IMR-90 (cell line): Measurements from ENCODE around the gene TMEM30A. TPM values are rescaled to one million over a fixed set of nuclear protein-coding genes. Genes with fewer than 3 reads are reported as not detected.

ENCODE experiments used
- ATAC-seq: fragments of 200-7000 bp; cut with Tn5 transposase; 2 replicates; pipeline ENCODE4 v1.9.1; 2020; ENCODE audit warnings: low read depth, mild to moderate bottlenecking, moderate library complexity
- BruUV-seq: library from RNA; stranded (reverse); fragments of 400-500 nt; replicated peaks from 2 replicates; lab custom pipeline; 2021; lab: Mats Ljungman, UMichigan
- CTCF ChIA-PET: fragments of 300-600 bp; formaldehyde crosslinking; extraction: SDS; loops from one replicate; lab custom pipeline; 2021; ENCODE audit warnings: antibody characterized with exemption; lab: Yijun Ruan, JAX
- POLR2A ChIA-PET: fragments of 300-600 bp; sonication (Branson Sonifier 250); formaldehyde crosslinking; loops from one replicate; lab custom pipeline; 2022; ENCODE audit warnings: antibody characterized with exemption; ENCODE audit not compliant: unreplicated experiment; lab: Charles Lee
- DNase-seq: peaks from one replicate; pipeline ENCODE4 v3.0.0; 2013
- H2AFZ ChIP-seq: replicated peaks from 2 replicates; pipeline ENCODE3; 2013; ENCODE audit warnings: low read length, mild to moderate bottlenecking; ENCODE audit not compliant: poor library complexity
- H2AK5ac ChIP-seq: 2 replicates; pipeline ENCODE4 v1.6.1; 2013; ENCODE audit warnings: low read depth, low read length, inconsistent platforms
- H2AK9ac ChIP-seq: replicated peaks from 2 replicates; pipeline ENCODE3; 2013; ENCODE audit warnings: mild to moderate bottlenecking, low read depth, low read length, moderate library complexity; ENCODE audit not compliant: poor library complexity
- H2BK120ac ChIP-seq: 2 replicates; pipeline ENCODE4 v1.6.1; 2013; ENCODE audit warnings: low read depth, low read length, inconsistent platforms
- H2BK15ac ChIP-seq: 3 replicates; pipeline ENCODE4 v1.6.1; 2013; ENCODE audit warnings: low read depth, low read length, inconsistent platforms
- H2BK20ac ChIP-seq: 2 replicates; pipeline ENCODE4 v1.6.1; 2013; ENCODE audit warnings: low read depth, mild to moderate bottlenecking, inconsistent platforms, low read length, moderate library complexity
- H2BK5ac ChIP-seq: 2 replicates; pipeline ENCODE4 v1.6.1; 2013; ENCODE audit warnings: mild to moderate bottlenecking, low read depth, low read length, inconsistent platforms; ENCODE audit not compliant: poor library complexity, severe bottlenecking
- H3K14ac ChIP-seq: replicated peaks from 2 replicates; pipeline ENCODE4 v1.6.1; 2013; ENCODE audit warnings: low read depth, low read length, inconsistent platforms
- H3K18ac ChIP-seq: 2 replicates; pipeline ENCODE4 v1.6.1; 2013; ENCODE audit warnings: low read depth, low read length, control low read depth
- H3K23ac ChIP-seq: 2 replicates; pipeline ENCODE4 v1.6.1; 2013; ENCODE audit warnings: low read depth, low read length, inconsistent platforms
- H3K27ac ChIP-seq: 2 replicates; pipeline ENCODE4 v1.5.1; 2013; ENCODE audit warnings: mild to moderate bottlenecking, control low read depth, low read length; ENCODE audit not compliant: insufficient read depth
- H3K27me3 ChIP-seq: 2 replicates; pipeline ENCODE4 v1.6.1; 2013; ENCODE audit warnings: low read length; ENCODE audit not compliant: control insufficient read depth, insufficient read depth
- H3K36me3 ChIP-seq: 2 replicates; pipeline ENCODE4 v1.6.1; 2013; ENCODE audit warnings: low read length, mixed read lengths; ENCODE audit not compliant: control insufficient read depth, insufficient read depth
- H3K4ac ChIP-seq: 2 replicates; pipeline ENCODE4 v1.6.1; 2013; ENCODE audit warnings: low read depth, low read length, inconsistent platforms
- H3K4me1 ChIP-seq: 2 replicates; pipeline ENCODE4 v1.6.1; 2013; ENCODE audit warnings: low read length, mixed read lengths; ENCODE audit not compliant: control insufficient read depth, insufficient read depth
- H3K4me2 ChIP-seq: 2 replicates; pipeline ENCODE4 v1.6.1; 2013; ENCODE audit warnings: low read depth, mild to moderate bottlenecking, control low read depth, low read length, moderate library complexity
- H3K4me3 ChIP-seq: 2 replicates; pipeline ENCODE4 v1.5.1; 2013; ENCODE audit warnings: low read depth, mild to moderate bottlenecking, control low read depth, low read length, moderate library complexity; ENCODE audit not compliant: insufficient read depth
- H3K56ac ChIP-seq: 2 replicates; pipeline ENCODE4 v1.6.1; 2013; ENCODE audit warnings: low read length, inconsistent platforms; ENCODE audit not compliant: insufficient read depth; ENCODE audit errors: extremely low read depth
- H3K79me1 ChIP-seq, 2 experiments: 2 replicates each; pipeline ENCODE4 v1.6.1; 2013; ENCODE audit warnings: low read length in 2 of 2, inconsistent platforms in 1 of 2, low read depth in 1 of 2
- H3K9ac ChIP-seq: 2 replicates; pipeline ENCODE4 v1.6.1; 2013; ENCODE audit warnings: low read depth, low read length, control low read depth
- H3K9me1 ChIP-seq: 2 replicates; pipeline ENCODE4 v1.6.1; 2013; ENCODE audit warnings: low read length, inconsistent platforms; ENCODE audit not compliant: insufficient read depth
- H3K9me3 ChIP-seq: 2 replicates; pipeline ENCODE4 v1.6.1; 2013; ENCODE audit warnings: low read length; ENCODE audit not compliant: control insufficient read depth, insufficient read depth
- H4K20me1 ChIP-seq: 2 replicates; pipeline ENCODE4 v1.6.1; 2013; ENCODE audit warnings: low read length, inconsistent platforms; ENCODE audit not compliant: insufficient read depth
- H4K5ac ChIP-seq: 2 replicates; pipeline ENCODE4 v1.6.1; 2013; ENCODE audit warnings: mild to moderate bottlenecking, low read depth, low read length, control low read depth
- H4K8ac ChIP-seq, 2 experiments: 2 replicates each; pipeline ENCODE4 v1.6.1; 2013; ENCODE audit warnings: low read depth in 2 of 2, low read length in 2 of 2, control low read depth in 1 of 2, inconsistent platforms in 1 of 2
- H4K91ac ChIP-seq: 2 replicates; pipeline ENCODE4 v1.6.1; 2013; ENCODE audit warnings: low read depth, low read length, inconsistent platforms; ENCODE audit not compliant: insufficient read depth
- BHLHE40 ChIP-seq: fragments of 150-350 bp; IDR thresholded peaks from 2 replicates; pipeline ENCODE4 v1.6.1; 2016; ENCODE audit warnings: mild to moderate bottlenecking, low read depth, low read length
- CEBPB ChIP-seq: IDR thresholded peaks from 2 replicates; pipeline ENCODE4 v1.6.1; 2012; ENCODE audit warnings: low read depth, low read length, improper control_type of control experiment
- CHD1 ChIP-seq: IDR thresholded peaks from 2 replicates; pipeline ENCODE4 v1.6.1; 2012; ENCODE audit warnings: low read depth, low read length, improper control_type of control experiment
- FOS ChIP-seq: fragments of 150-350 bp; IDR thresholded peaks from 2 replicates; pipeline ENCODE4 v1.6.1; 2016; ENCODE audit warnings: low read depth, low read length
- MAFK ChIP-seq: IDR thresholded peaks from 2 replicates; pipeline ENCODE4 v1.6.1; 2012; ENCODE audit warnings: low read depth, low read length, improper control_type of control experiment
- MAZ ChIP-seq: IDR thresholded peaks from 2 replicates; pipeline ENCODE4 v1.6.1; 2012; ENCODE audit warnings: low read depth, mild to moderate bottlenecking, low read length, improper control_type of control experiment, moderate library complexity, borderline replicate concordance
- NFE2L2 ChIP-seq: fragments of 150-350 bp; IDR thresholded peaks from 2 replicates; pipeline ENCODE4 v1.6.1; 2016; ENCODE audit warnings: low read depth, mild to moderate bottlenecking, low read length
- RAD21 ChIP-seq: IDR thresholded peaks from 2 replicates; pipeline ENCODE4 v1.6.1; 2012; ENCODE audit warnings: low read length, improper control_type of control experiment
- RCOR1 ChIP-seq: IDR thresholded peaks from 2 replicates; pipeline ENCODE4 v1.6.1; 2012; ENCODE audit warnings: mild to moderate bottlenecking, low read length, improper control_type of control experiment; ENCODE audit not compliant: insufficient replicate concordance
- RFX5 ChIP-seq: IDR thresholded peaks from 2 replicates; pipeline ENCODE4 v1.8.0; 2012; ENCODE audit warnings: low read depth, mild to moderate bottlenecking, low read length, moderate library complexity
- SMC3 ChIP-seq: fragments of 150-350 bp; IDR thresholded peaks from 2 replicates; pipeline ENCODE4 v1.6.1; 2016; ENCODE audit warnings: low read depth, mild to moderate bottlenecking, antibody characterized with exemption, low read length, moderate library complexity
- WGBS, 2 experiments: methylation state at CpG; one replicate each; pipeline versions ENCODE4 v1.1.5 to v1.1.7; 2013; ENCODE audit warnings: missing lambda C conversion rate in 2 of 2; ENCODE audit not compliant: insufficient read length in 1 of 2; ENCODE audit errors: extremely low coverage in 2 of 2; 5-methylcytosine and 5-hydroxymethylcytosine counted together
- dilution Hi-C: fragments of 300-500 bp; cut with HindIII; formaldehyde crosslinking; loops from one replicate; pipeline ENCODE4 v1.14.3; 2018; ENCODE audit warnings: low sequenced_read_pairs; ENCODE audit not compliant: unreplicated experiment
- in situ Hi-C: fragments of 300-500 bp; cut with MboI; formaldehyde crosslinking; loops from 3 replicates; pipeline ENCODE4 v1.14.3; 2019; ENCODE audit warnings: low sequenced_read_pairs, inconsistent platforms, mixed read lengths
- intact Hi-C: fragments of 100-400 bp; cut with micrococcal nuclease; formaldehyde crosslinking; loops from 2 replicates; pipeline ENCODE4 v1.10.0; 2022
- polyA plus RNA-seq, 3 experiments: library from polyadenylated mRNA; depleted of rRNA; stranded (reverse); fragments of >200 nt; gene quantifications; 2 replicates each; pipeline ENCODE4 v1.2.3, GENCODE V29; 2012; ENCODE audit warnings: low replicate concordance in 1 of 3
- total RNA-seq: library from RNA; depleted of rRNA; stranded (reverse); fragments of >200 nt; gene quantifications from 2 replicates; pipeline ENCODE4 v1.2.3, GENCODE V29; 2012
- TF ChIP-seq, protein P1 (sequence below): conservative IDR thresholded peaks from 2 replicates; pipeline ENCODE4 v1.5.1; 2012; ENCODE audit warnings: mild to moderate bottlenecking, low read depth, low read length, improper control_type of control experiment
- TF ChIP-seq, protein P2 (sequence below): fragments of 150-350 bp; IDR thresholded peaks from 2 replicates; pipeline ENCODE4 v1.6.1; 2017; ENCODE audit warnings: mild to moderate bottlenecking, antibody characterized with exemption, low read length, low read depth
- TF ChIP-seq, protein P3 (sequence below): fragments of 150-350 bp; IDR thresholded peaks from 2 replicates; pipeline ENCODE4 v1.6.1; 2016; ENCODE audit warnings: low read depth, mild to moderate bottlenecking, low read length, moderate library complexity, borderline replicate concordance

The TMEM30A gene
- total and polyA plus RNA-seq, 2 of the 4 experiments (the other 2 are of a cell fraction): 48.5 to 111 TPM

DNA sequence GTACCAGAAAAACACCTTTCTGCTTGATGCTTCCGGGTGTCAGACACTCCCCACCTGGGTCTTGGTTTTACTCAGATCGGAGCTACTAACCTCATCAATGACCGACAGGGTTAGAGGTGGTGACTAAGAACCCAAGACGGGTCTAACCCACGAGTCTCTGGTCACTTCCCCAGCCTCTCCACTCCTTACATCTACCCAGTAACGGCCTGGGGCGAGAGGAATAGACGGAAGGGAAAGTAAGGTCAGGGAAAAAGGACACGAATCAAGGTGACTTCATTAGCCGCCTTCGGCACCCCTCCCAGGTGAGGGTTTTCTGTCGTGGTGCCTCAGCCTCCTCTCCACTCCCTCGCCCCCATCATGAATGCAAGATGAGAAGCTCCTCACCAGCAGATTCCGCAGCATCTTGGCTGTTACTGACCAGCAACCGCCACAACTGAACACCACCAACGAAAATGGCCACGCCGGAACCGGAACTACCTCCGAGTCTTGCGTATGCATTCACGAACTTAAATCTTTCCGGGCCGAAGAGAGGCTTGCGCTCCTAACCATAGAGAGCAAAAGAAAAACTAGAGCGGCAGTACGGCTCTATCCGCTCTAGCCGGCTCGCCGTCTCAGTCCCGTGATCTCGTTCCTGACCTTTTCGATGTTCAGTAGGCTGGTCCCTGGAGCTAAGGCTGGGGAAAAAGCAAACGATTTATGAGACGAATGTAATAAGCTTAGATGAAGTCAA, 41.1 kb downstream of the TMEM30A start, which contains the start of gene COX7A2:
TSS of gene COX7A2 (minus strand) at position 469 of the 730 bp plus-strand sequence. CDS start at position 402, 67 bp downstream.
- Histone ChIP-seq H2BK15ac (peak within 1 kb of the TSS; percentile 17; the same call in 1 of the 3 replicates), H3K9ac (peak within 1 kb of the TSS; percentile 89), H3K4me3 (peak within 1 kb of the TSS; percentile 81), H3K14ac (peak within 1 kb of the TSS; percentile 90), H3K9me1 (no peaks in the 10 kb centered on the region), H2AFZ (peak within 1 kb of the TSS; percentile 92), H4K91ac (peak within 1 kb of the TSS; percentile 81), H4K20me1 (no peaks in the 10 kb centered on the region; the same call in 1 of the 2 replicates), H4K8ac (peak within 1 kb of the TSS; percentile 81 to 96), H3K27me3 (no peaks in the 10 kb centered on the region), H3K23ac (peak within 1 kb of the TSS; percentile 91), H3K79me1 (peaks cover 6 to 12% of the 10 kb centered on the region in 2 experiments), H2BK20ac (no peak within 1 kb of the TSS), H3K18ac (peak within 1 kb of the TSS; percentile 58), H3K4ac (peak within 1 kb of the TSS; percentile 87), H4K5ac (peak within 1 kb of the TSS; percentile 78), H3K56ac (peak within 1 kb of the TSS; percentile 85), H3K4me1 (no peaks in the 10 kb centered on the region), H3K9me3 (no peaks in the 10 kb centered on the region), H3K4me2 (peak within 1 kb of the TSS; percentile 93), H3K36me3 (peaks cover 9% of the 10 kb centered on the region), H2BK120ac (peak within 1 kb of the TSS; percentile 41; the same call in 1 of the 2 replicates), H2BK5ac (peak within 1 kb of the TSS; percentile 81), H2AK9ac (peak within 1 kb of the TSS; percentile 94), H3K27ac (peak within 1 kb of the TSS; percentile 86), H2AK5ac (peak within 1 kb of the TSS; percentile 93)
- WGBS, 2 experiments: 0% methylated on average over 11 of the region's 36 CpGs; no CpG with 5 or more reads in 1 of the 2 experiments
- DNase-seq: peak; percentile 98
- ChIA-PET POLR2A (no interaction called here), CTCF (no interaction called here)
- BruUV-seq: TSS peak; percentile 55
- intact Hi-C loops: no loop called here
- dilution Hi-C loops: no loop called here
- in situ Hi-C loops: no loop called here
- peak; percentile 97 for ATAC-seq
- TF ChIP-seq RCOR1: no peak
- TF ChIP-seq RFX5: no peak
- TF ChIP-seq, protein P1, sequence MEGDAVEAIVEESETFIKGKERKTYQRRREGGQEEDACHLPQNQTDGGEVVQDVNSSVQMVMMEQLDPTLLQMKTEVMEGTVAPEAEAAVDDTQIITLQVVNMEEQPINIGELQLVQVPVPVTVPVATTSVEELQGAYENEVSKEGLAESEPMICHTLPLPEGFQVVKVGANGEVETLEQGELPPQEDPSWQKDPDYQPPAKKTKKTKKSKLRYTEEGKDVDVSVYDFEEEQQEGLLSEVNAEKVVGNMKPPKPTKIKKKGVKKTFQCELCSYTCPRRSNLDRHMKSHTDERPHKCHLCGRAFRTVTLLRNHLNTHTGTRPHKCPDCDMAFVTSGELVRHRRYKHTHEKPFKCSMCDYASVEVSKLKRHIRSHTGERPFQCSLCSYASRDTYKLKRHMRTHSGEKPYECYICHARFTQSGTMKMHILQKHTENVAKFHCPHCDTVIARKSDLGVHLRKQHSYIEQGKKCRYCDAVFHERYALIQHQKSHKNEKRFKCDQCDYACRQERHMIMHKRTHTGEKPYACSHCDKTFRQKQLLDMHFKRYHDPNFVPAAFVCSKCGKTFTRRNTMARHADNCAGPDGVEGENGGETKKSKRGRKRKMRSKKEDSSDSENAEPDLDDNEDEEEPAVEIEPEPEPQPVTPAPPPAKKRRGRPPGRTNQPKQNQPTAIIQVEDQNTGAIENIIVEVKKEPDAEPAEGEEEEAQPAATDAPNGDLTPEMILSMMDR: no peak
- TF ChIP-seq CEBPB: peak; percentile 78
- TF ChIP-seq BHLHE40: peak; percentile 93
- TF ChIP-seq, protein P2, sequence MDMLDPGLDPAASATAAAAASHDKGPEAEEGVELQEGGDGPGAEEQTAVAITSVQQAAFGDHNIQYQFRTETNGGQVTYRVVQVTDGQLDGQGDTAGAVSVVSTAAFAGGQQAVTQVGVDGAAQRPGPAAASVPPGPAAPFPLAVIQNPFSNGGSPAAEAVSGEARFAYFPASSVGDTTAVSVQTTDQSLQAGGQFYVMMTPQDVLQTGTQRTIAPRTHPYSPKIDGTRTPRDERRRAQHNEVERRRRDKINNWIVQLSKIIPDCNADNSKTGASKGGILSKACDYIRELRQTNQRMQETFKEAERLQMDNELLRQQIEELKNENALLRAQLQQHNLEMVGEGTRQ: peak; percentile 66; the same call in 1 of the 2 replicates
- TF ChIP-seq MAZ: no peak
- TF ChIP-seq, protein P3, sequence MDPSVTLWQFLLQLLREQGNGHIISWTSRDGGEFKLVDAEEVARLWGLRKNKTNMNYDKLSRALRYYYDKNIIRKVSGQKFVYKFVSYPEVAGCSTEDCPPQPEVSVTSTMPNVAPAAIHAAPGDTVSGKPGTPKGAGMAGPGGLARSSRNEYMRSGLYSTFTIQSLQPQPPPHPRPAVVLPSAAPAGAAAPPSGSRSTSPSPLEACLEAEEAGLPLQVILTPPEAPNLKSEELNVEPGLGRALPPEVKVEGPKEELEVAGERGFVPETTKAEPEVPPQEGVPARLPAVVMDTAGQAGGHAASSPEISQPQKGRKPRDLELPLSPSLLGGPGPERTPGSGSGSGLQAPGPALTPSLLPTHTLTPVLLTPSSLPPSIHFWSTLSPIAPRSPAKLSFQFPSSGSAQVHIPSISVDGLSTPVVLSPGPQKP: 0 out of 2 replicates have a peak, but pooled peaks have one; percentile 7
- TF ChIP-seq NFE2L2: no peak
- no peak for TF ChIP-seq MAFK
- TF ChIP-seq CHD1: peak; percentile 71; the same call in 1 of the 2 replicates
- no peak for TF ChIP-seq RAD21
- no peak for TF ChIP-seq SMC3
- TF ChIP-seq FOS: no peak
